DMS 273 (cell line): ENCODE measurements around the gene CMBL.
A peak's percentile ranks its signal among the peaks of the same experiment; 100 is the strongest.
"Not testable (repeated sequence)": the region's sequence is repeated elsewhere in the genome, so short reads cannot be mapped to it uniquely, and the experiment has no call there.

Experiments
- DNase-seq: peaks from one replicate; lab custom pipeline; 2025; ENCODE audit not compliant: unreplicated experiment; lab: John Stamatoyannopoulos, UW

The CMBL gene

GRCh38 chr5:10310835-10311570 lies 3.3 kb upstream of the CMBL start:
- DNase-seq, result not testable (repeated sequence)

GRCh38 chr5:10310066-10310779 lies 2.5 kb upstream of the CMBL start:
- peak; percentile 45 for DNase-seq

DNA sequence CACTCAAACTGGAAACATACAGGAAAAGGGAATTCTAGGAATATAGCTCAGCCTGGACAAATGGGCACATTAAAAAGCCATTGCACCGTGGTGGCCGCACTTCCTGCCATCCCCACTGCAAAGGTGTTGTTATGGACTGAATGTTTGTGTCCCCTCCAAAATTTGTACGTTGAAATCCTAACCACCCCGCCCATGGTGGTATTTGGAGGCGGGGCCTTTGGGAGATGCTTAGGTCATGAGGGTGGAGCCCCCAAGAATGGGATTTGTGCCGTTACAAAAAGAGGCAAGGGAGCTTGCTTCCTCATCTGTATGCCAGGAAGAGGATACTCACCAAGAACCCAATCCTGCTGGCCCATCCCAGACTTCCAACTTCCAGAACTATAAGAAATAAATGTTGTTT lies 1.1 kb upstream of the CMBL start:
- DNase-seq, result no peak

- DNase-seq, result peak; percentile 56
These were observed 896 bp downstream of the CMBL start for GRCh38 chr5:10306806-10307205.

DNA sequence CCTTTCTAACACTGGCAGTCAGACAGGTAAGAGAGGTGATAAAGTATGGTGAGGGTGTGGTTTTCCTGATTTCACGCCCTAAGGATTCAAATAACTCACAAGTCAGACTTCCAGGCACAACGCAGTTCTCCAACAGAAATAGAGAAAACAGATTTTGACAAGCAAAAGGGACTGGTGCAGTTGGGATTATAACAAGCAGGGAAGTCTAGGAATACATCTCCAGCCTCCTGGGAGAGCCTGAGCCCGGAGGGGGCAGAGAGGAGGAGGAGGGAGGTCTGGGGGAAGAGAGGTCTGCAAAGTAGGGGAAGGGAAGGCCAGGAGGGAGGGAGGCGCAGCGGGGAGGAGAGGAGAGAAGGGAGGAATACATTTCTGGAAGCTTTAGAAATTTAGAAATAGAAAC lies 1.6 kb downstream of the CMBL start:
- peak; percentile 30 for DNase-seq

DNA sequence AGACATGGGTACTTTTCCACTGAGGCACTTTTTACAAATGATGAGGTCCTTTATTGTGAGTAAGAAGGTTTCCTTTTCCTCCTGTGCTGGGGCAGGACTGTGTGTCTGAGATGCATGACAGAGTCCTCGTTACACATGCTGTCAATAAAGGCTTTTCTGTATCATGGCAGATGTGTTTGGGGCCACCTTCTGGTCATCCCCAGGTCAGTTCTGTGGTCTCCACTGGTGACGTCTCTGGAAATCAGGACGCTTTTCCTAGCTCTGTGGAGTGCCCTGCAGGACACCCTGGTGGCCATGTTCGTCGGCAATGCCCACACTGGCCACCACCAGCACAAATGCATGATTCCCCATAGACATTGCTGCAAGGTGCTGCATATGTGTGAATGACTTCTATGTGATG lies 2.8 kb downstream of the CMBL start:
- DNase-seq, result no peak

DNA sequence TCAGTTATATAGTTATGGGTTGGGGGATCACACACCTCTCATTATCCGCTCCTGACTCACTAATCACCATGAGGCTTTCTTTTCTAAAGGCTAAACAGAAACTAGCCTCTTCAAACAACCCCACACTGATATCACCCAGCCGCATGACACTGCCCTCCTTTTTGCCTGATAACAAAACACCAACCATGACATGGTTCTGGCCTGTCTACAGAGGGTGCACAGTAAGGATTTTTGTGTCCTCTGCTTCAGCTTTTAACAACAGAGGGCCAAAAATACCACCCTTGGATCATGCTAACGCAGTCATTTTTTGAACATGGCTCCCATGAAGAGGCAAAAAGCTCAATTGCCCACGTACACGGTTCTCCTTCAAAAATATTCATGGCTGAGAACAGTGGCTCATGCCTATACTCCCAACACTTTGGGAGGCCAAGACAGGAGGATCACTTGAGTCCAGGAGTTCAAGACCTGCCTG lies 4.0 kb downstream of the CMBL start:
- DNase-seq, result no peak

DNA sequence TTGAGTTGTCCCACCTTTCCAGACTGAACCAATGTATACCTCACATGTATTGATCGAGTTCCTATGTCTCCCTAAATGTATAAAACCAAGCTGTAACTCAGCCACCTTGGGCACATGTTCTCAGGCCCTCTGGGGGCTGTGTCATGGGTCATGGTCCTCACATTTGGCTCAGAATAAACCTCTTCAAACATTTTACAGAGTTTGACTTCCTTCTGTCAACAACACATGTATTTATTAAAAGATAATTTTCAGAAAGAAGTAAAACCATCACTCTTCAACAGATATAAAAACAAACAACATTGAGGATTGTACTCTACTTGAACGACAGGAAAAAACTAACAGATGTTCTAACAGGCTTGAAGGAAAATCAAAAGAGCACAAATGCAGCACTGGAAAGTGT lies 4.5 kb downstream of the CMBL start:
- DNase-seq, result no peak

DNA sequence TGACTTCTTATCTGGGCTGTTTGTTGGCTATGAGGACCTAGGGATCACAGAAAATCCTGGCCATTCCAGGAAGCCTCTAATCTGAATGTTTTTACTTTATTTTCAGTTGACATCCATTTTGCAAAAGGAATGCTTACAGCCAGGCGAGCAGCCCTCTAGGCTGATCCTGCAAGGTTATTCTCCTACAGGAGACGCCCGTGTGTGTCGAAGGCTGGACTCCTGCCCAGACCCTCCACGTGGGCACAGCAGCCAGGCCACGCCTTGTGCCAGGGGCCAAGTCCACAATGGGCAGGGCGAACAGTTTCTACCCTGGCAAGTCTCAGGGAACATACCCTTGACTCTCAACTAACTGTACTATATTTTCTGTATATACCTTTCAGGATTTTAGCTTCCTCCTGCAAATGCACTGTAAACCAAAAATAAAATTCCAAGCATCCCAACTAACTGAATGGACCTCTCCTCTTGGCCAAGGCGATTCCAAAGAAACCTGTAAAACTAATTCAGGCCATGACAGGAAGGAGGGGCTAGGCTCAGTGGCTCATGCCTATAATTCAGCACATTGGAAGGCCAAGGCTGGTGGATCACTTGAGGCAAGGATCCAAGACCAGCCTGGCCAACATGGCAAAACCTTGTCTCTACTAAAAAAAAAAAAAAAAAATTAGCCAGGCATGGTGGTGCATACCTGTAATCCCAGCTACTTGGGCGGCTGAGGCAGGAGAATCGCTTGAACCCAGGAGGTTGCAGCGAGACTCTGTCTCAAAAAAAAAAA lies 5.7 kb downstream of the CMBL start:
- peak; percentile 83 for DNase-seq

DNA sequence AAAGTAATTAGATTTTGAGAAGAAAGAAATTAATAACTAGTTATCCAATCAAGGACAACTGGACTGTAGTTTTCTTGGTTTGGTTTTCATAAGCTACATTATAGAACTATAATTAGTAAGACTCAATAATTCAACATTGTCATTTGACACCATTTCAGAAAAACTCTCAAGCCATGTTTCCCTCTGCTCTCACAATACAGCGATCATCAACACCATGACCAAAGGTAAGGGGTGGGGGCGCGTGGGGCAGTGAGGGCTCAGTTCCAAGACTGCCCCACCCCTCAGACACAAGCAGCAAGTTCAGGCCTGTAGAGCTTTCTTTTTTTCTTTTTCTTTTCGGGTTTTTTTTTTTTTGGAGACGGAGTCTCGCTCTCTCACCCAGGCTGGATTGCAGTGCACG lies 6.4 kb downstream of the CMBL start:
- DNase-seq, result peak; percentile 39

DNA sequence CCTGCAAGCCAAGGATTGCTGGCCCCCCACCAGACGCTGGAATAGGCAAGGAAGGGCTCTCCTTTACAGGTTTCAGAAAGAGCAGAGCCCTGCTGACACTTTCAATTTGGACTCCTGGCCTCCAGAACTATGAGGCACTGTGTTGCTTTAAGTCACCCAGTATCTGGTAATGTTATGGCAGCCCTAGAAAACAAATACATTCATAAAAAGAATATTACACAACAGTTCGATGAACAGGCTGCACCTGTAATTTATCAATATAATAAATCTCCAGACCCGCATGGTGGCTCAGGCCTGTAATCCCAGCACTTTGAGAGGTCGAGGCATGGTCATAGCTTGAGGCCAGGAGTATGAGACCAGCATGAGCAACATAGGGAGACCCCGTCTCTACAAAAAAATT lies 7.5 kb downstream of the CMBL start:
- no peak for DNase-seq

DNA sequence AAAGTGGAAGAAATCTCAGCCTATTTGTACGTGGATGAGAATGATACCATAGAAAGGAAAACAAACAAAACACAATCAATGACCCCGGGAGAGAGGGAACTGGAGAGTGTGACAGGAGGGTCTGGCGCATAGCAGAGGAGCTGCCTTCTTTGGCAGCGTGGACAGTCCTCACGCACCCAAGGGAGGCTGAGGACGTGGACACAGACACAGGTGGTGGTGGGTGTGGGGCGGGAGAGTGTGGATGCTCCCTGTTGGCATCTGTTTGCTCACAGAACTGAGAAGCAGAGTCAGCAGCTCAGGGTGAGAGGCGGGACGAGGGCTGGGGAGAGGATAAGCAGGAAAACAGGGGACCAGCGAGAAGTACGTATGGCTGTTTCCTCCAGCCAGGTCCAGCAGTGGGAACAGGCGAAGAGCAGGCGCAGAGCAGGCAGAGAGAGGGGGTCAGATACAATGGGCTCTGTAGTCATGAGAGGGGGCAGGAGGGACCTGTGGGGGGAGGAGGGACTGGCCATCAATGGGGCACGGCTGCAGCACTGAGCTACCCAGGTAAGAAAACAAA lies 10.0 kb downstream of the CMBL start:
- no peak for DNase-seq

DNA sequence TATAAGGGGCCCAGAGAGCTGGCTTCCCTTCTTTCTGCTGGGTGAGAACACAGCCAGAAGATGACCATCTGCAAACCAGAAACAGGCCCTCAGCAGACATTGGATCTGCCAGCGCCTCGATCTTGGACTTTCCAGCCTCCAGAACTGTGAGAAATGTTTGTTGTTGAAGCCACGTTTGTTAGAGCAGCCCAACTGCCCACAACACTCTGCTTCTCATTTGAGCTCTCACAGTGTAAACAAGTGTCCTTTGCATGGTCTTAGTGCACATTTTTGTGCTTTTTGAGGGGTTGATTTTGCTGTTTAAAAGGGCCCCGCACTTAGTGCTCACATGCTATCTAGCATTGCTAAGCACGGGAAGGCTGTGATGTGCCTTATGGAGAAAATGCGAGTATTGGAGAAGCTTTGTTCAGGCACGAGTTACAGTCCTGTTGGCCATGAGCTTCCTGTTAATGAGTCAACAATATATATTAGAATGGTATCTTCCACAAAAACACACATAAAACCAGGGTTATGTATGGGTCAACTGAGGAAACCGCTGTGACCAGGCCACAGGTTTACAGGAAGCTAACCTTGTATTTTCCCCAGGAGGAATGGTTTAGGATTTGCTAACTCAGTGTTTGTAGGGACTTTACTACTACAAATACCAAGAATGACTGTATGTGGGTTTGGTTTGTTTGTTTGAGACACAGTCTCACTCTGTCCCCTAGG lies 11.9 kb downstream of the CMBL start:
- DNase-seq, result no peak

DNA sequence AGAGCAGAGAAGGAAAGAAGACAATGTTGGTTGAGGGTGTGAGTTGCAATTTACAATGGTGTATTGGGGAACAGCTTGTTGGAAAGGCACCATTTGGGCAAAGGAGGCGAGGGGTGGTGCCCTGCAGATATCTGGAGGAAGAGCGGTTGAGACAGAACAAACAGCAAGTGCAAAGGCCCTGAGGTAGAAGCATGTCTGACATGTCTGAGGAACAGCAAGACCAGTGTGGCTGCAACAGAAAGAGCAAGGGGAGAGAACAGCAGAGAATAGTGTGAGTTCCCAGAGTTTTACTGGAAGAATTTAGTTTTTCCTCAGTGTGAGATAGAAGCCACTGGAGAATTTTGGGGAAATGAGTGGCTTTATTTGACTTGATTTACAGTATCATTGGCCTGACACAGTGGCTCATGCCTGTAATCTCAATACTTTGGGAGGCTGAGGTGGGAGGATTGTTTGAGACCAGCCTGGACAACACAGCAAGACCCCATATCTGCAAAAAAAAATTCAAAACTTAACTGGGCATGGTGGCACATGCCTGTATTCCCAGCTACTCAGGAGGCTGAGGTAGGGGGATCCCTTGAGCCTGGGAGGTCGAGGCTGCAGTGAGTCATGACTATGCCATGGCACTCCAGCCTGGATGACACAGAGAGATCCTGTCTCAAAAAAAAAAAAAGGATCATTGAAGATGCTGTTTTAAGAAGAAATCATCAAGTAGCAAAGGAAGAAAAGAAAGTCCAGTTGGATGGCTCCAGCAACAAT lies 13.6 kb downstream of the CMBL start:
- no peak for DNase-seq

DNA sequence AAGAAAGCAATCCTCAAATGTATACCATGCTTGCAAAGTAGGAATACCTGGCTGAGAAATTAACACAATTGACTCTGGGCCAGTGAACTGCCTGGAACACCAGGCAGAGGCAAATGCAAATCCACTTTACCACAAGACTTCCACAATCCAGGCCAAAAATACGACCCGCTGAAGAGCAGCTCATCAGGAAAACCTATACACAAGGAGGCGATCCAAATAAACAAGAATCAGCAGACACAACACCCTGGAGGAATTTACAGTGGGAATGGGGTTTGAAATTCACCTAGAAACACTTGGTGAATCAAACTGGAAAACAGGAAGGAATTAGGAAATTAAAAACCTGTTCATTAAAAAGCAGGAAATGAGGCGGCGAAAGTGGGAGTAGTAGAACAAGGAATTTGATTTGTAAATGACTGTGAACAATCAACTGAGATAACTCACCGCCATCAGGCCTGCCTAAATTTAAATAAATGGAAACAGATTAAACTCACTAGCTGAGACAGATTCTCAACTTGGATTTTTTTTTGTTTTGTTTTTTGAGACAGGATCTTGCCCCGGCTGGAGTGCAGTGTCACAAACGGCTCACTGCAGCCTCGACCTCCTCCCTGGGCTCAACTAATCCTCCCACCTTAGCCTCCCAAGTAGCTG lies 15.9 kb downstream of the CMBL start:
- no peak for DNase-seq

DNA sequence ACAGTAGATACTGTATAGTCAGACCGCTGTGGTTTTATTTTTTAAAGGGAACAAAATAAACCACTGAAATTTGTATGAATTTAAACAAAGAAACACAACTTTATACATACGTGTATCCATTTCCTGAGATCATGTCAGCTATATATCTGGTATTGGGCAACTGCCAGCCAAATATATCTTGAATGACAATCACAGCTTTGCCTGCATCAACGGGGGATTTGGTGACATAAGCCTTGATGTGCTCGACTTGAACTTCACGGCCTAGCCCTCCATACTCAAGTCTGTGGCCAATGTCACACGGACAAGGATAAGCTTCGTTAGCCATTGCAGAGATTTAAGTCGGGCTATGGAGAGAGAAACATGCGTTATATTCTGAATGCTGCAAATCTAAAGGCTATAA lies 17.3 kb downstream of the CMBL start:
- no peak for DNase-seq

DNA sequence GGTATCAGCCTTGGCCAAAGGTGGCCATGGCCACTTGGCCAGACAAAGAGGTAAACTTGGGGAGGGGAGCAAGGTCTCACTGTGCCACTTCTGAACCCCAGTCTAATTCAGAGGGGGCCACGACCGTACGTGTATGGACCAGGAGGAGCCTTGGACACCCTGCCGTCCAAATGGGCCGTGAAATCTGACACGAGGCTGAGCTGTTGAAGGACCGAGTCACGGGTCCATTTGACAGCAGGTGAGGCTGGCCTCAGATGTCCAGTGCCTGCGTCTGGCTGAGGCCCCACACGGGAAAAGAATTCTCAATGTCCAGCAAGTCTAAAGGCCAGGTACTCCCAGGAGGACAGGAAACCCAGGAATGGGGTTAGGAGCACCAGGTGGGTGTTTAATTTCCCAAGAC lies 17.7 kb downstream of the CMBL start:
- no peak for DNase-seq

- peak; percentile 68 for DNase-seq
These were observed 18.3 kb downstream of the CMBL start for GRCh38 chr5:10289353-10289752.

DNA sequence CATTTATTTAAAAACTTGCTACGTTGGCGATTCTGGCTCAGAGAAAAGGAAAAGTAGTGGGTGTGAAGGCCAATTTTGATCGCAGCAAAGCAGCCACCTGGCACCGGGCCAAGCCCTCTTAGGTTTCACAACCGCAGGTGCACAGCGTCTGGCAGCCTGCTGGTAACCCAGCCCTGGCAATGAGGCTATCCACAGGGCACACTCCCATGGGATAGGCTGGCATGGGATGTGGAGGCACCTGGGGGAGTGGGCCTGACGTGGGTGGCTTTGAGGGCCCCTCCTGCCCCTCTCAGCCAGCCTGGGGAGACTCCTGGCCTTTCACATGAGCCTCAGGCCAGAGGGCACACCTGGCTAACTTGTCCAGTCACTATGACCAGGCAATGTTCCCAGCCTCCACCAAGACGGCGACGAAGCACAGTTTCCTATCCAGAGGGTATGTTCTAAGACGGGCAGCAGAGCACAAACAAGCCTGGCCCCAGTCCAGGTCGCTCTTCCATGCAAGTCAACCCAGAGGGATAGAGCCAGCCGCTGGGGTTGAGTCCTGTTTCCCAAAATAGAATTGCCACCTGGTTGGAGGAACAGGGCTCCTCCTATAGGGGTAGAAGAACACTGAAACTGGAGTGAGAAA lies 19.0 kb downstream of the CMBL start:
- DNase-seq, result peak; percentile 98
